Liver (tissue), 9 donors: ENCODE results near the gene LYPD4. TPM values are rescaled to one million over a fixed set of nuclear protein-coding genes. Genes with fewer than 3 reads are reported as not detected.

ENCODE experiments used
- DNase-seq: peaks from one replicate; pipeline ENCODE4 v3.0.0-alpha.2; 2017; ENCODE audit warnings: low spot score
- H3K27ac ChIP-seq, 2 donors: one replicate each; pipeline ENCODE4 v1.7.0; 2013; ENCODE audit warnings: inconsistent platforms in 2 of 2, low read length in 2 of 2, control low read depth in 1 of 2, low read depth in 1 of 2, mild to moderate bottlenecking in 1 of 2
- H3K27me3 ChIP-seq, 4 donors: one replicate each; pipeline versions ENCODE4 v1.6.1 to v1.7.0; 2013; ENCODE audit warnings: low read length in 3 of 4, inconsistent platforms in 1 of 4, mild to moderate bottlenecking in 1 of 4, moderate library complexity in 1 of 4; ENCODE audit not compliant: control insufficient read depth in 4 of 4, insufficient read depth in 4 of 4
- H3K36me3 ChIP-seq, 4 donors: one replicate each; pipeline versions ENCODE4 v1.6.1 to v1.7.0; 2013; ENCODE audit warnings: low read length in 3 of 4, mild to moderate bottlenecking in 3 of 4, low read depth in 1 of 4, moderate library complexity in 1 of 4; ENCODE audit not compliant: control insufficient read depth in 4 of 4, insufficient read depth in 3 of 4
- H3K4me1 ChIP-seq, 4 donors: one replicate each; pipeline versions ENCODE4 v1.6.1 to v1.7.0; 2013; ENCODE audit warnings: low read length in 3 of 4, mild to moderate bottlenecking in 3 of 4, moderate library complexity in 1 of 4; ENCODE audit not compliant: control insufficient read depth in 4 of 4, insufficient read depth in 4 of 4
- H3K4me3 ChIP-seq, 3 donors: one replicate each; pipeline versions ENCODE4 v1.6.1 to v1.7.0; 2013; ENCODE audit warnings: low read length in 3 of 3, control low read depth in 1 of 3, low read depth in 1 of 3, mild to moderate bottlenecking in 1 of 3
- H3K9ac ChIP-seq, 2 donors: one replicate each; pipeline ENCODE4 v1.7.0; 2013; ENCODE audit warnings: low read length in 2 of 2, mild to moderate bottlenecking in 2 of 2, moderate library complexity in 2 of 2, control low read depth in 1 of 2, low read depth in 1 of 2
- H3K9me3 ChIP-seq, 4 donors: one replicate each; pipeline versions ENCODE4 v1.6.1 to v1.7.0; 2013; ENCODE audit warnings: low read length in 3 of 4; ENCODE audit not compliant: control insufficient read depth in 4 of 4
- ATF3 ChIP-seq: IDR thresholded peaks from 2 replicates; pipeline ENCODE4 v1.6.1; 2016; ENCODE audit warnings: antibody characterized with exemption
- CTCF ChIP-seq: fragments of 150-350 bp; IDR thresholded peaks from 2 replicates; pipeline ENCODE4 v1.5.1; 2017; ENCODE audit warnings: improper control_type of control experiment, low read depth, low read length; ENCODE audit not compliant: missing input control
- EGR1 ChIP-seq, 2 donors: IDR thresholded peaks; 2 replicates each; pipeline ENCODE4 v1.6.1; 2016 to 2018; ENCODE audit warnings: antibody characterized with exemption in 2 of 2, low read depth in 2 of 2
- FOXA1 ChIP-seq: IDR thresholded peaks from 2 replicates; pipeline ENCODE4 v1.6.1; 2016; ENCODE audit warnings: antibody characterized with exemption
- FOXA2 ChIP-seq: IDR thresholded peaks from 2 replicates; pipeline ENCODE4 v1.6.1; 2016; ENCODE audit warnings: antibody characterized with exemption
- GABPA ChIP-seq, 2 donors: IDR thresholded peaks in 1 of 2; conservative IDR thresholded peaks in 1 of 2; 2 replicates each; pipeline ENCODE4 v1.6.1; 2016; ENCODE audit warnings: antibody characterized with exemption in 2 of 2, mild to moderate bottlenecking in 1 of 2, moderate library complexity in 1 of 2
- HNF4A ChIP-seq, 2 donors: conservative IDR thresholded peaks; 2 replicates each; pipeline ENCODE4 v1.6.1; 2016; ENCODE audit warnings: antibody characterized with exemption in 2 of 2, mild to moderate bottlenecking in 2 of 2
- HNF4G ChIP-seq: IDR thresholded peaks from 2 replicates; pipeline ENCODE4 v1.6.1; 2016; ENCODE audit warnings: antibody characterized with exemption
- JUND ChIP-seq, 2 donors: IDR thresholded peaks; 2 replicates each; pipeline ENCODE4 v1.6.1; 2016; ENCODE audit warnings: antibody characterized with exemption in 2 of 2
- MAX ChIP-seq: IDR thresholded peaks from 2 replicates; pipeline ENCODE4 v1.6.1; 2016; ENCODE audit warnings: antibody characterized with exemption
- NR2F2 ChIP-seq: IDR thresholded peaks from 2 replicates; pipeline ENCODE4 v1.6.1; 2016; ENCODE audit warnings: antibody characterized with exemption
- RAD21 ChIP-seq, 2 donors: IDR thresholded peaks; 2 replicates each; pipeline ENCODE4 v1.6.1; 2016; ENCODE audit warnings: antibody characterized with exemption in 2 of 2, mild to moderate bottlenecking in 2 of 2
- REST ChIP-seq: IDR thresholded peaks from 2 replicates; pipeline ENCODE4 v1.6.1; 2016; ENCODE audit warnings: antibody characterized with exemption, mild to moderate bottlenecking
- RXRA ChIP-seq, 2 donors: IDR thresholded peaks; 2 replicates each; pipeline ENCODE4 v1.6.1; 2017 to 2018; ENCODE audit warnings: antibody characterized with exemption in 2 of 2, mild to moderate bottlenecking in 1 of 2
- SP1 ChIP-seq: IDR thresholded peaks from 2 replicates; pipeline ENCODE4 v1.6.1; 2018; ENCODE audit warnings: antibody characterized with exemption, mild to moderate bottlenecking
- TAF1 ChIP-seq: conservative IDR thresholded peaks from 2 replicates; pipeline ENCODE4 v1.6.1; 2016; ENCODE audit warnings: antibody characterized with exemption, mild to moderate bottlenecking
- YY1 ChIP-seq: IDR thresholded peaks from 2 replicates; pipeline ENCODE4 v1.6.1; 2016; ENCODE audit warnings: antibody characterized with exemption, mild to moderate bottlenecking
- ZBTB33 ChIP-seq: IDR thresholded peaks from 2 replicates; pipeline ENCODE4 v1.6.1; 2016; ENCODE audit warnings: antibody characterized with exemption
- WGBS: extraction: QIAGEN DNeasy Blood & Tissue Kit; methylation state at CpG from one replicate; pipeline ENCODE4 v1.1.7; 2013; 5-methylcytosine and 5-hydroxymethylcytosine counted together
- polyA plus RNA-seq, 2 donors: library from polyadenylated mRNA; stranded (reverse) in 1 of 2; unstranded in 1 of 2; fragments of 200-250 nt in 1 of 2; fragments of >200 nt in 1 of 2; fragmentation: Nextera tagmentation in 1 of 2; extraction: Ambion mirVana in 1 of 2; gene quantifications; one replicate each; pipeline versions ENCODE4 v1.2.1 to v1.2.3, GENCODE V29; 2013 to 2015
- total RNA-seq, 2 donors: library from RNA; depleted of rRNA; stranded (reverse); fragments of >200 nt; gene quantifications; one replicate each; pipeline ENCODE4 v1.2.3, GENCODE V29; 2014
- donor health status: healthy.
- donor health status: healthy.
- donor health status: healthy.
- donor health status: healthy.
- donor health status: healthy.

The LYPD4 gene
- total and polyA plus RNA-seq, 4 donors = not detected

GRCh38 chr19:41802770-41803169 is 41.7 kb downstream of the LYPD4 start:
- H3K36me3 ChIP-seq = no peaks in the 10 kb centered on the region
- H3K4me1 ChIP-seq = no peaks in the 10 kb centered on the region
- H3K27me3 ChIP-seq = no peaks in the 10 kb centered on the region
- no peak for DNase-seq
- H3K4me3 ChIP-seq = no peak overlapping the region
- TF ChIP-seq MAX (no peak), FOXA1 (no peak), TAF1 (no peak), YY1 (no peak), ZBTB33 (no peak), GABPA (IDR thresholded peaks at IDR 0.05 in 1 of 2, conservative IDR thresholded peaks at IDR 0.05 in 1 of 2) (no peak), EGR1 (IDR thresholded peaks at IDR 0.05; ENCODE audit: low read depth in 2 of 2) (no peak), RXRA (IDR thresholded peaks at IDR 0.05) (no peak), CTCF (no peak), HNF4G (no peak), SP1 (no peak), JUND (IDR thresholded peaks at IDR 0.05) (no peak), FOXA2 (no peak), HNF4A (conservative IDR thresholded peaks at IDR 0.05) (no peak), RAD21 (IDR thresholded peaks at IDR 0.05) (no peak), NR2F2 (no peak), REST (no peak), ATF3 (no peak)
- H3K9ac ChIP-seq = no peak overlapping the region
- peak overlapping the region in 1 of 2 donors; percentile 69 for H3K27ac ChIP-seq
- H3K9me3 ChIP-seq = peaks cover 0 to 3% (median 0%) of the 10 kb centered on the region in 4 donors
- 77% methylated on average over 2 of the region's 2 CpGs for WGBS
